Measurements from ENCODE around the gene LGMN.
"Not testable (repeated sequence)": the region's sequence is repeated elsewhere in the genome, so short reads cannot be mapped to it uniquely, and the experiment has no call there.

The LGMN gene
- total RNA-seq = 0.73 to 5.0 (median 1.1) reads per million in 4 experiments

- DNase-seq = peak; percentile 83
Measured at GRCh38 chr14:92748259-92749016, at the start of gene LGMN. Gene LGMN (minus strand): TSS chr14:92748627. CDS start chr14:92732786, 15,841 bp downstream.

- DNase-seq = no peak
Measured at GRCh38 chr14:92794961-92795360, 46.5 kb upstream of the LGMN start.

GRCh38 chr14:92794547-92794941 lies 46.1 kb upstream of the LGMN start:
- no peak for DNase-seq

GRCh38 chr14:92793709-92794546 lies 45.5 kb upstream of the LGMN start, which contains the start of gene GOLGA5:
Gene GOLGA5 (plus strand): TSS chr14:92794305. CDS start chr14:92797438, 3,133 bp downstream.
- peak; percentile 96 for DNase-seq

GRCh38 chr14:92792885-92793284 lies 44.5 kb upstream of the LGMN start:
- DNase-seq = no peak

- no peak for DNase-seq
Measured at GRCh38 chr14:92789457-92790089, 41.1 kb upstream of the LGMN start.

GRCh38 chr14:92787554-92787953 lies 39.1 kb upstream of the LGMN start:
- no peak for DNase-seq

- DNase-seq = no peak
Measured at GRCh38 chr14:92786427-92786756, 38.0 kb upstream of the LGMN start.

- DNase-seq = no peak
Measured at GRCh38 chr14:92785667-92786426, 37.4 kb upstream of the LGMN start.

- DNase-seq = no peak
Measured at GRCh38 chr14:92783813-92784431, 35.5 kb upstream of the LGMN start.

GRCh38 chr14:92781350-92781749 lies 32.9 kb upstream of the LGMN start:
- DNase-seq = no peak

GRCh38 chr14:92780444-92781232 lies 32.2 kb upstream of the LGMN start:
- no peak for DNase-seq

GRCh38 chr14:92778868-92779565 lies 30.6 kb upstream of the LGMN start:
- DNase-seq = not testable (repeated sequence)

GRCh38 chr14:92775292-92775691 lies 26.9 kb upstream of the LGMN start:
- DNase-seq = not testable (repeated sequence)

GRCh38 chr14:92774572-92774971 lies 26.1 kb upstream of the LGMN start:
- no peak for DNase-seq

- DNase-seq = no peak
Measured at GRCh38 chr14:92770484-92770883, 22.1 kb upstream of the LGMN start.

- DNase-seq = no peak
Measured at GRCh38 chr14:92768795-92769194, 20.4 kb upstream of the LGMN start.

GRCh38 chr14:92768236-92768635 lies 19.8 kb upstream of the LGMN start:
- not testable (repeated sequence) for DNase-seq

- not testable (repeated sequence) for DNase-seq
Measured at GRCh38 chr14:92763666-92764631, 15.5 kb upstream of the LGMN start.

- DNase-seq = no peak
Measured at GRCh38 chr14:92760524-92760805, 12.0 kb upstream of the LGMN start.

Measured in effector CD8-positive, alpha-beta T cell (primary cell).